GM19328 (cell line): Measurements from ENCODE around the gene PCP4L1.
"Not testable (repeated sequence)": the region's sequence is repeated elsewhere in the genome, so short reads cannot be mapped to it uniquely, and the experiment has no call there.

Experiments used
- ATAC-seq: cut with Tn5 transposase; IDR thresholded peaks from one replicate; pipeline ENCODE4 v1.9.1; 2021; ENCODE audit warnings: mild to moderate bottlenecking, moderate library complexity; ENCODE audit not compliant: unreplicated experiment

The PCP4L1 gene

GRCh38 chr1:161227196-161227871 lies 31.2 kb upstream of the PCP4L1 start:
- ATAC-seq = no peak

- no peak for ATAC-seq
These were observed 30.5 kb upstream of the PCP4L1 start for GRCh38 chr1:161228032-161228431.

- no peak for ATAC-seq
These were observed 28.6 kb upstream of the PCP4L1 start for GRCh38 chr1:161229896-161230295.

GRCh38 chr1:161230762-161231161 lies 27.8 kb upstream of the PCP4L1 start:
- no peak for ATAC-seq

- no peak for ATAC-seq
These were observed 25.4 kb upstream of the PCP4L1 start for GRCh38 chr1:161233102-161233501.

- ATAC-seq = no peak
These were observed 22.4 kb upstream of the PCP4L1 start for GRCh38 chr1:161235957-161236775.

GRCh38 chr1:161238039-161238473 lies 20.5 kb upstream of the PCP4L1 start, which contains the start of gene NR1I3:
NR1I3 (minus strand) TSS chr1:161238203; CDS start chr1:161236565, 1,638 bp downstream.
- ATAC-seq = no peak

- no peak for ATAC-seq
These were observed 16.9 kb upstream of the PCP4L1 start for GRCh38 chr1:161241682-161242081.

GRCh38 chr1:161242313-161242712 lies 16.2 kb upstream of the PCP4L1 start:
- ATAC-seq = no peak

- no peak for ATAC-seq
These were observed 13.7 kb upstream of the PCP4L1 start for GRCh38 chr1:161244888-161245287.

GRCh38 chr1:161250100-161250499 lies 8.4 kb upstream of the PCP4L1 start:
- ATAC-seq = not testable (repeated sequence)

- no peak for ATAC-seq
These were observed 7.7 kb upstream of the PCP4L1 start for GRCh38 chr1:161250829-161251228.

GRCh38 chr1:161251579-161251978 lies 7.0 kb upstream of the PCP4L1 start:
- ATAC-seq = no peak

- ATAC-seq = not testable (repeated sequence)
These were observed 3.2 kb upstream of the PCP4L1 start for GRCh38 chr1:161255302-161255701.

GRCh38 chr1:161255955-161256520 lies 2.5 kb upstream of the PCP4L1 start:
- not testable (repeated sequence) for ATAC-seq

GRCh38 chr1:161257109-161257508 lies 1.4 kb upstream of the PCP4L1 start:
- not testable (repeated sequence) for ATAC-seq

GRCh38 chr1:161259345-161259702 lies 779 bp downstream of the PCP4L1 start:
- no peak for ATAC-seq

GRCh38 chr1:161259765-161260164 lies 1.2 kb downstream of the PCP4L1 start:
- no peak for ATAC-seq

GRCh38 chr1:161260376-161261260 lies 2.1 kb downstream of the PCP4L1 start:
- no peak for ATAC-seq

GRCh38 chr1:161261261-161262235 lies 3.0 kb downstream of the PCP4L1 start:
- no peak for ATAC-seq
